GM13977 (cell line): Measurements from ENCODE around the gene SERTAD4.
"Not testable (repeated sequence)": the region's sequence is repeated elsewhere in the genome, so short reads cannot be mapped to it uniquely, and the experiment has no call there.

ENCODE experiments used
- DNase-seq: peaks from one replicate; pipeline ENCODE4 v3.0.0; 2012; ENCODE audit warnings: low spot score
- CTCF ChIP-seq: IDR thresholded peaks from 2 replicates; pipeline ENCODE4 v1.5.1; 2012; ENCODE audit warnings: mild to moderate bottlenecking, control low read depth; ENCODE audit not compliant: insufficient read depth; ENCODE audit errors: extremely low read depth, missing control alignments
- in situ Hi-C: fragments of 300-500 bp; cut with MboI; formaldehyde crosslinking; loops from one replicate; pipeline ENCODE4 v1.12.0; 2022; ENCODE audit warnings: low sequenced_read_pairs, low pct_unique_long_range_greater_than_20kb, mixed read lengths, inconsistent platforms; ENCODE audit not compliant: unreplicated experiment

The SERTAD4 gene

GRCh38 chr1:210264496-210265380 lies 32.1 kb downstream of the SERTAD4 start:
- no peak for TF ChIP-seq CTCF
- in situ Hi-C loops = no loop called here
- no peak for DNase-seq

- in situ Hi-C loops, DNase-seq: not testable (repeated sequence)
Observed at GRCh38 chr1:210265392-210265955, 32.9 kb downstream of the SERTAD4 start.

- in situ Hi-C loops = no loop called here
- no peak for TF ChIP-seq CTCF
- no peak for DNase-seq
Observed at GRCh38 chr1:210269981-210270380, 37.4 kb downstream of the SERTAD4 start.

GRCh38 chr1:210272666-210273065 lies 40.1 kb downstream of the SERTAD4 start:
- no peak for TF ChIP-seq CTCF
- DNase-seq = no peak
- in situ Hi-C loops = no loop called here

- in situ Hi-C loops = no loop called here
- TF ChIP-seq CTCF = no peak
- no peak for DNase-seq
Observed at GRCh38 chr1:210280221-210280620, 47.6 kb downstream of the SERTAD4 start.

- TF ChIP-seq CTCF = no peak
- no peak for DNase-seq
- in situ Hi-C loops = no loop called here
Observed at GRCh38 chr1:210288116-210288515, 55.5 kb downstream of the SERTAD4 start.

DNA sequence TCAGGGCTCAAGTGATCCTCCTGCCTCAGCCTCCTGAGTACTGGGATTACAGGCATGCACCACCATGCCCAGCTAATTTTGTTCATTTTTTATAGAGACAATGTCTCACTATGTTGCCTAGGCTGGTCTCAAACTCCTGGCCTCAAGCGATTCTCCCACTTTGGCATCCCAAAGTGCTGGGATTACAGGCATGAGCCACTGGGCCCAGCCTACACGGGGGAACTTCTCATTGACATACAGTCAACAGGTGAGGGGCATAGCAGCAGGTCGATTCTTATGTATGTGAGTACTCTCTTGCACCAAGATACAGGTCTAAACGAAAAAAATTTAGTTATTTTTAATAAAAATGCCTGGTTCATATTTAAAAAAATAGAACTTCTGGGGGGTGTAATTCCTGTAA lies 56.7 kb downstream of the SERTAD4 start:
- no peak for DNase-seq
- no peak for TF ChIP-seq CTCF
- in situ Hi-C loops = no loop called here
